HG02885 (cell line): ENCODE data around the gene CACNG4.

ENCODE experiments used
- ATAC-seq: cut with Tn5 transposase; IDR thresholded peaks from one replicate; pipeline ENCODE4 v1.9.1; 2021; ENCODE audit warnings: mild to moderate bottlenecking; ENCODE audit not compliant: unreplicated experiment, poor library complexity

CACNG4 gene

DNA sequence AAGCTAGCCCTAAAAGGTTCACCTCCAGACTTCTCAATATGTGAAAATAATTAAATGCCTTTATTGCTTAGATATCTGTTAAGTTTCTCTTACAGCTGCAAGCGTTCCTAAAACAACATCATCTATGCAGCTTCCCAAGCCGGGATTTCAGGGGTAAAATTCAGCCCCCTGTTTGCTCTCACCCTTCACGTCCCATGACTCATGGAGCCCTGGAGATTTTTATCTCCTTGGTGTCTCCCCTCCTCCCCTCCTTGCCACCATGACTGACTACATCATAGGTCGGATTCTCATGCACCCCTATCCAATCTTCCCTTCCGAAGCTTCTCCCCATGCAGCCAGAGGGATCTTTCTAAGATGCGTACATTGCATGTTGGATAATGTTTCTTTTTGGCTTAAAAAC lies 21.0 kb upstream of the CACNG4 start:
- ATAC-seq = no peak

DNA sequence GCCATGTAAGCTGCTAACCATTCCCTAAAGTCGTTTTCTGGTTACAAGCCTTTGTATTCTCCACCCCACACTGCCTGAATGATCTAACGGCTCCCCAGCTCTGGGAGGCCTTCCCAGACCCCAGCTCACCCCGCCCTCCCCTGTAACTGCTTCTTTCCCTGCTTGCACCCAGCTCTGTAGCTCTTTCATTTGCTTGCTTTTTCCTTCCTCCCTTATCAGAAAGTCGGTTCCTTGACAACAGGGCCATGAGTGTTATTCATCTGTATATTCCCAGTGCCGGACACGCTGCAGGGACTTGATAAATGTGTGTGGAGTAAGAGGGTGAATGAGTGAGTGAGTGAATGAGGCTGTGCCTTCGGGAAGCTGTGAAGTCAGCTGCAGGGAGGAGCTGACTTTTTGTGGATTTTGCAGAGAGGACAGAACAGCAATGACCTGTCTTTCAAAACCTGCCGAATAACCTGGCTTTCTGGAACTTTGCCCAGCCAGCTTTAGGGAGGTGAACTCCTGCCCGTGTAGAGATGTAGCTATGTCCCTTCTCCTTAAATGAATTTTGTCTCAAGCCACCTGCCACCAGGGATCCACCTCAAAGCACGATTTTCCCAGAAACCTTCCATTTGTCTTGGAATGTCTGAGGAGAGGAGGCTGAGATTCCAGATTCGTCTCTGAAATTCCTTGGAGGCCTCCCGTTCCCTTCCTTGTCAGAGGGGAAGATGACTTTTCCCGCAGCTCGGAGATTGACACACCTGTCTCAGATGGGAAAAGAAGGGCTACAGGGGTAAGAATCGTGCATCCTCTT lies 20.0 kb upstream of the CACNG4 start:
- ATAC-seq = no peak

DNA sequence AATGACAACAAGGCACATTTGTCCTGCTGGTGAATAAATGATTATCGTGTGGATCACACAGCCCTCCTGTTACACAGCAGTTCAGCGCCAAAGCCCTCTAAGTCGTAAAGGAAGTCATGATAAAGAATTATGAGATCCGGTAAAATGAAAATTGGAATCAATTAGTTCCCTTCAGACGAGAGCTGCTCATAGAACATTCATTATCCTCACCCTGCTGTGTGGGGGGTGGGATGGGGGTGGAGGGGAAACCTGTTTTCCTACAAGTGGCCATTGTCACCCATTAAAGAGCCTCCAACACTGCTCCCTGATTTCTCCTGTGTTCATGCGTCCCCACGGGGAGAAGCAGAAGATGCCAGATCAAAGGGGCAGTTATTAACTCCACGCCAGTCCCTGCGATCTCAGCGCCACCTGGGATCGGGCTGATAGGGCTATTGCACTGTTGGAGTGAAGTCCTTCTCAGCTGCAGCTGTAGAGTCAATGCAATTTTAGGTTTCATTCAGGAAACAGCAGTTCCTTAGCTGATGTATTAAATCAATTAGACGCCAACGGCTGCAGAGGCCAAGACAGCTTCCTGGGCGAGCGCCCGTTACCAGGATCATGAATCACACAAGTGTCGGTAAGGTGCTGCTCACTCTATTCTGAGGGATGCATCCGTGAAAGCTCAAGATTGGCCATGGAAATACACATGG lies 19.2 kb upstream of the CACNG4 start:
- ATAC-seq = no peak

DNA sequence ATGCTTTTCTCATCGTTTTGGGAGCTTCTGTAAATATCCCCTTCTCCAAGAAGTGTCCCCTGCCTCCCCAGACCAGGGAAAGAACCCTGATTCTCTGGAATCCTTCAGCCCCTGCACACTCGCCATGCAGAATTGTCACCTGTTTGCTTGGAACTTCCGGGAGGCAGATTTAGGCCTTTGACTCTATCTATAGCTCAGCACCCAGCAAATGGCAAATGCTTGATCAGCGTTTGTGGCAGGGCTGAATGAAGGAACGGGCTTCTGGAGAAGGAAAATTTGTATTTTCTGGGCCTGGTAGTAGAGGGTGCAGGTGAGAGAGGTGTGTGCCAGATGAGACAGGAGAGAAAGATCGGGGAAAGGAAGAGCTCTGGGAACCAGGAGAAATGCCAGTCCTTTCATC lies 18.3 kb upstream of the CACNG4 start:
- no peak for ATAC-seq

DNA sequence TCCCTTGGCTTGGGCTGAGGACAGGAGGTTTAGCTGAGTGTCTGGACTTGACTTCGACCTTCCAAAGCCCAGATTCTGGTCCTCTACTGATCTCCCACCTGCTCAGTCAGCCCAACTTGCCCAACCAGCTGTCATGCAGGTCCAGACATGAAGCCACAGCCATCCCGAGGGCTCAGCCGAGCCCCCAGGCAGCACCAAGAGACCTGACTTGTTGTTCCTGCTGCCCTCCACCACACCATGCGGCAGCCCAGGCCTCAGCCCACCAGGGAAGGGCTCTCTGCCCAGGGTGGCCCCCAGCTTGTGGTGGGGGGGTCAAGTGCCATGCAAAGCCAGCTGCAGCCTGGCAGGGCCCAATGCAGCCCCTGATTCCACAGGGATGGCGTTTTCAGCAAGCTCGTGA lies 17.2 kb upstream of the CACNG4 start:
- ATAC-seq = no peak

DNA sequence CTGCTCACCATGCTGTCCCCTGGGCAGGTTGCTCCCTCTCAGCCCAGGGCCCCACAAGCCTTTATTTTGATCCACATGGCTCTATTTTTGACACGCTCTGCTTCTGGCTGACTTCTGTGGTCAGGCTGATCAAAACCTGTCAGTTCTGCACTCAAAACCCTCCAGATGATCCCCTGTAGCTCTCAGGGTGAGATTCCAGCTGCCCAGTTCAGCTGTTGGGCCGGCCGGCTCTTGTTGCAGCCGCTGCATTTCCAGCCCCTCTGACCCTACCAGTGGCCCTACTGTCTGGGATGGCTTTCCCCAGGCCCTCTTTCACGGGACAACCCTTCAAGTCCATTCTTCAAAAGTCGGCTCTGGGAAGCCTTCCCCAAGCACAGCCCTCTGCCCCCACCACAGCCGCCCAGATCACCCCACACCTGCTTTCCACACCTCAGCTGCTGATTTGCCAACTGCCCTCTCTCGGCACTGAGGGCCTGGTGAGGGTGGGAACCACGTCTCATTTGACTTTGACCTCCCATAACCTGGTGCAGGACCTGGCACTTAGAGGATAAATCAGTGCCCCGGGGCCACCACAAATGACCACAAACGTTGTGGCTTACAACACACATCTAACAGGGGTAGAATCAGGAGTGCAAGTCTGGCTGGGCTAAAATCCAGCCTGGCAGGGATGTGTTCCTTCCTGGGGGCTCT lies 16.3 kb upstream of the CACNG4 start:
- no peak for ATAC-seq

DNA sequence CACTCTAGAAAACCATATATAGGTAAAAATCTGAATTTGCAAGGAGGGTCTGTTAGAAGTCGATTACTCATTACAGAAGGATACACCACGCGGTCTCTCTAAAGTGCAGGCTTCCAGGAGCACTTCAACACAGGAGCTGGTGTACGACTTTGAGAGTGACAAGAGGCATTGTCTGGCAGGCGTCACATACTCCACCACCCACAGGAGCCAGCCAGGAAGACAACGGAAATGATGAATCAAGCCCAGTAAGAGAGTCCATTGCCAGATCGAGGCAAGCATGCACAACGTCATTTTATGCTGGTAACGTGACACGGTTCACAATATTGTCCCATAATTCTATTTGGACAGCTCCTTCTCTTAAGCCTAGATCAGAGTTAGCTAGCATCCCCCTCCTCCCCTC lies 15.0 kb upstream of the CACNG4 start:
- ATAC-seq = no peak

DNA sequence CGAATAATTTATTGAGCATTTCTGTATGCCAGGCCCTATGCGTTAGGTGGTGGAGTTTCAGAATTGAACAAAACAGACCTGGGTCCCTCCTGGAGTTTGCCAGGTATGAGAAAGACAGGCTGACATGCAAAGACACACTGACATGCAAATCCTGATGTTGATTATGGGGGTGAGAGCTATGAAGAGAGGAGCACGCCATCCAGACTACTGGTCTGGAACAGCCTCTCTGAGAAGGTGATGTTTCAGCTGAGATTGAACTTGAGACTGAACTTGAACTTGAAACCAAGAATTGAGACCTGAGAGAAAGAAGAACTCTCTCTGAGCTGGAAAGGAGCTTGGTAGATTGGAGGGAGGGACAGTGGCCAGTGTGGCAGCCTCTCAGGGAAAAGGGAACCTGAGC lies 14.2 kb upstream of the CACNG4 start:
- no peak for ATAC-seq

DNA sequence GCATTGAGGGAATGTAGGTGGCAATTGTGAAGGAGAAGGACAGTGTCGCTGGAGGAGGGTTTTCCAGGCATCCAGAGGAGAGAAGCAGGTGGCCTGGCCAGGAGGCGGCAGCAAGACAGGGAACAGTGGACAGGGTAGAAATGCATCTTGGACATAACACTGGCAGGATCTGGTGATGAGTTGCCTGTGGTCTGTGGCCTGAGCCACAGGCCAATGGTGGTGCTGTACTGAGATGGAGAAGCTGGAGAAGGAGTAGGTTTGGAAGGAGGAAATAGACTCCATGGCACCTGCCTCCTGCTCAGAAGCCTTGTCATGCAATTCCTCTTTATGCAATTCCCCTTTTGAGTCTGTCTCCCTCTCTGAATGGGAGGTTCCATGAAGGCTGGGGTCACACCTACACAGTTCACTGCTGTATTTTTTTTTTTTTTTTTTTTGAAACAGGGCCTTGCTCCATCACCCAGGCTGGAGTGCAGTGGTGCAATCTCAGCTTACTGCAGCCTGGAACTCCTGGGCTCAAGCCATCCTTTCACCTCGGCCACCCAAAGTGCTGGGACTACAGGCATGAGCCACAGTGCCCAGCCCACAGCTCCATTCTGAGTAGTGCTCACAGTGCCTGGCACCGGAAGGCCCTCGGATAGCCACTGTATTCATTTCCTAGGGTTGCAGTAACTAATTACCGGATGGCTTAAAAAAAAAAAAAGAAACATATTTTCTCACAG lies 13.5 kb upstream of the CACNG4 start:
- no peak for ATAC-seq

DNA sequence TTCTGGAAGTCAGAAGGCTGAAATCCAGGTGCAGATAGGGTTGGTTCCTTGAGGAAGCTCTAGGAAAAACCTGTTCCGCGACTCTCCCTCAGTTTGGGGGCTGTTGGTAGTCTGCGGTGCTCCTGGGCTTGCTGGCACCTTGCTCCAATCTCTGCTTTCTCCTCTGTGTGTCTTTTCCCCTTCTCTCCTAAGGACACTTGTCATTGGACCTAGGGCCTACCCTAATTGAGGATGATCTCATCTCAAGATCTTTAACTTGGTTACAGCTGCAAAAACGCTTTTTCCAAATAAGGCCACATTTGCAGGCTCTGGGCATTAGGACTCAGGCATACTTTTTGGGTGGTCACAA lies 12.9 kb upstream of the CACNG4 start:
- no peak for ATAC-seq

DNA sequence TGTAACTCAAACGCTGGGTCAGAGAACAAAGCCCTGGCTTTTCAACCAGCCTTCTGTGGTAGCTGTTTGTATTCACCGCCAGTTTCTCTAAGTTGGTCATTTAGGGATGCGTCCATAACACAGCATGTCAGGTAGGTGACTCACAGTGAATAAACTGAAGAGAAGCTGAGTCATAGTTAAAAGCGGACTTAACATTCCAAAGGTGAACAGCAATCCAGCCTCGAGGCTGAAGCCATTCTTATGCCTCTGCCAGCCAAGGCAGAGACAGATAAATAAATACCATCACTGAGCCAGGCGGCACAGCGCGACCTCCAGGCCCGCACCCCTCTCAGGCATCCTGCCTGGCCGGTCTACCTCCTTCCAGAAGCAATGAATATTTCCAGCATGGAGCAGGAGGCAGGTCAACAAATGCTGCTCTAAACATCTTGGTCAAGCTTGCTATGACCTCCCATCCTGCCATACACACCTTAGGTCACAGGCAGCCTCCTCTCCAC lies 12.4 kb upstream of the CACNG4 start:
- ATAC-seq = no peak

DNA sequence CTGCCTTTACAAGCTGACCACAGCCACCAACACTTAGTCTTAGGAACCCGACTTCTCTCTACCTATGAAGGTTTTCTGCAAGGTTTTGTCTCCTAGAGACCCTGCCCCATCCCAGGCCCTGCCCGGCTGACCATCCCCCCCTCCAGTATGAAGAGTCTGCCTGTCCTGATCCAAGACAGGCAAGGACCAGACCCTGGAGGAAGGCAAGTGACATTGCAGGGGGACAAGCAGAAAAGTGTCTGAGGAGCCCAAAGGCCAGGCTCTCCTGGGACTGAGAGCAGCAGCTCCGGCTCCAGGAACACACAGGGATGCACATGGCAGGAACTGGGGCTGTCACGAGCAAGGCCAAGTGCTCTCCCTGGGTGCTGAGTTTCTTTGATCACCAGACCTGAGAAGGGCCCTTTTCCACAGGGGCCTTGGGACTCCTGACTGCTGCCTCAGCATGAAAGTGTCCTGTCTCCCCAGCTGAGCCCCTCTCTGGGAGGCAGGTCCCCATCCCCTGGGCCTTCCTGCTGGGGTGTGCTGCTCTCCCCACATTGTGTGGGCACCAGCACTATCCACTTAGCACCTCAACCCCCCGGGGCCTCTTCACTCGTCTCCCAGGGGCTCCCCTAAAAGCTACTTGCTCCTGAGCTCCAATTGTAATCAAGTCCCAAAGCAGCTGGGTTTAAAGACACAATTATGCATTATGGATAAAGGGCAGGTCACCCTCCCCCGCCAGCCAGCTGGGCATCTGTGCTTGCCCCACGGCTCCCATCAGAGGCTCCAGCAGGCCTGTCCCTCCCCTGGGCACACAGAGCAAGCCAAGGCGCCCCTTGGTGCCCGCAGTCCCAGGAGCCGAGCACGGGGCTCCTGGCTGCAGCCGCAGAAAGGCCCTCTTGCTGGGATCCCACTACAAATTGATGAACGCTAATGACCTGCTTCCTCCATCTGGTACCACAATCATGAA lies 11.6 kb upstream of the CACNG4 start:
- ATAC-seq = no peak

DNA sequence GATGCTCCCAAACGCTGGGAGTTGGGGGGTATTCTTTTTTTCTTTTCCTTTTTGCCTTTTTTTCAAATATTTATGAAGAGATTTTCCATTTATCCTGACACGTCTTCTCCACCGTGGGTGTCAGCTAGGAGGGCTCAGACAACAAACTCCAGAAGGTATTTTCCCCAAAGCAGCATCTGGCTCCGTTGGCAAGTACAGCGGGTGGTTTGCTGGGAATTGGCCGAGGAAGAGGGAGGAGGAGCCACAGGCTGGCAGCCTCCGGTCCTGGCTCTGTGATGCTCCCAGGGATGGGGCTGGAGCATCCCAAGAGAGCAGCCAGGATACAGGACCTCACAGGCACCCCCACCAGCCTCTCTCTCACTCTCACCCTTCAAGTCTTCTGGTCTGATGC lies 10.9 kb upstream of the CACNG4 start:
- no peak for ATAC-seq

DNA sequence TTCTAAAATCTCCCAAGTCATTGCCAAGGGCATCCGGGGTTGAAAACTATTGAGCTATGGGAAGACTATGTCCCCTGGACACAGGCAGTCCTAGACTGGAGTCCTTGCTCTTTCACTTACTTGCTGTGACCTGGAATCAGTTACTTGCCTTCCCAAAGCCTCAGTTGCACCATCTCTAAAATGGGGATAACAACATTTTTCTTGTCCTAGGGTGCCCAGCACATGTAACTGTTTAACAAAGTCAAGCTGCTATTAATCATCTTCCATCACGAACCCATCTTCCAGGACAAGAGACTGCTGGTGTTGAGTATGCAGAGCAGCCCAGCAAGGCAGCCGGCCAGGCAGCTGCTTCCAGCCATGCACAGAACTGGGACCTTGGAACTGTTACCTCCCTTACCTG lies 9.9 kb upstream of the CACNG4 start:
- ATAC-seq = no peak

DNA sequence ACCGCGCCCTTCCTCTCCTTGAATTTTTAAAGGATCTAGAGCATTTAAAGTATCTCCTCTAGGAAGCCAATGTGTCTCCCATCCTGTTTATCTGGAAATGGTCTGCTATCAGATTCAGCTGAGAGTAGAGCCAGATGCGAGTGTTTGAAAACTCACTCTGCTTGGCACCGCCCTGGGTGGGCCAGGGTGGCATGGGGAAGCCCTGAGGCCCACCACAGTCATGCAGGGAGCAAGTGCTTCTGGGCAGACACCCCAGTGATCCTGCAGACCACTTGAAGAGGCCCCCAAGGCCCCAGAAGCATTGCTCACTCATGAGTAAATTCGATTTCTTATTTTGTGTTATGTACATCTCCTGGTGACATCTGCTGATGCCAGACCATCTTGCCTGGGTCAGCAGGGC lies 8.7 kb upstream of the CACNG4 start:
- no peak for ATAC-seq

DNA sequence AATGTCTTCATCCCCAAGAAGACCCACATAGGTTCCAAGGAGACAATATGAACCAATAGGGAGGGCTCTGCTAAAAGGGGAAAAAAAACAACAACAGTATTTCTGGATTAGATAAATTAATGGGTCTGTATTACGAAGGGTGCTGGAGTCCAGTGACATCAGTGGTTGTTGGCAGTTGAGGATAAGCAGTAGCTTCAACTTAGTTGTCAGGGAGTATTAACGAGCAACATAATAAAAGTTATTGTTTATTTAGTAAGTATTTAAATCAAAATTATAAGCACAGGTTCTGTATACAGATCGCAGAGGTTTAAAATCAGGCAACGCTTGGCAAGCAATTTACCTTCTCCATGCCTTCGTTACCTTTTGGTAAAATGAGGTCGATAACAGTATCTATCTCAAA lies 7.6 kb upstream of the CACNG4 start:
- ATAC-seq = no peak

DNA sequence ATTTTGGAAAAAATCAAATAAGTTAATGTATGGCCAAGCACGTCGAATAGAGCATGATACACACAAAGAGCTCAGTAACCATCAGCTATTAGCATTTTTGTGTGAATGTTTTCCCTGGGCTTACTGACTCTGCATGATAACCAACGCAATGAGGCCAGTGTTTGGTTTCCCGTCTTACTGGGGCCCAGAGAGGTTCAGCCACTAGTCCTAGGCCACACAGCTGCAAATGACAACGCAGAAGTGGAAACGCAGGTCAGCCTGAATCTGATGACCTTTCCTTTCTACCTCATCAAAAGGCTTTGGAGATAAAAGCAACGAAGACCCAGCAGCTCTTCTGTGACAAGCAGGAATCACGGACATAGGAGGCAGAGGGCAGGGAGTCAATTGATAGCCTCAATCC lies 7.2 kb upstream of the CACNG4 start:
- ATAC-seq = no peak

DNA sequence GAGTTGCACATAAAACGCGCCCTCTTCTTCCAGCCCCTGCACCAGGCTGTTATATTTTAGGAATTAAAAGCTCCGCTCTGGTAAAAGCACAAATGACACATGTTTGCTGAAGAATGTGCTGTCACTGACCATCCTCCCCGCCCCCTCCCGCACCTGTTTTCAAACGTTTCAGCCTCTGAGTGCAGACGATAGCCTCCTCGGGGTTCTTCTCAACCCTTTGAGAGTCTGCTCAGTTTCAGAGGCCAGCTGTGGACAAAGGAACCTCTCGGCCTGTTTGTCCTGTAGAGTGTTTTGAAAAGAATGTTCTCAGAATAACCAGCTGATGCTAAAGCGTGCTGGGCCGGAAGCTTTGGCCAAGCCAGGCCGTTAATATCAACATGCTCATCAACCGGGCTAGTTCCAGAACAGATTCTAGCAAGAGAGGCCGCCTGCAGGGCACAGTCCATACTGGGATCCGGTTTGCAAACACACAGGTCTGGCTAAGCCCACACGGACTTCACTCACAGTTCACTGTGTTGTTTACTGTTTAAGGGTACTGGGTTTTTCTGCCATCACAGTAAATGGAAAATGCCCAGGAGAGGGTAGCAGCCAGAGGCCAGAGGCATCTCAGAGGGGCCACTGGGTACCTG lies 6.4 kb upstream of the CACNG4 start:
- ATAC-seq = no peak

DNA sequence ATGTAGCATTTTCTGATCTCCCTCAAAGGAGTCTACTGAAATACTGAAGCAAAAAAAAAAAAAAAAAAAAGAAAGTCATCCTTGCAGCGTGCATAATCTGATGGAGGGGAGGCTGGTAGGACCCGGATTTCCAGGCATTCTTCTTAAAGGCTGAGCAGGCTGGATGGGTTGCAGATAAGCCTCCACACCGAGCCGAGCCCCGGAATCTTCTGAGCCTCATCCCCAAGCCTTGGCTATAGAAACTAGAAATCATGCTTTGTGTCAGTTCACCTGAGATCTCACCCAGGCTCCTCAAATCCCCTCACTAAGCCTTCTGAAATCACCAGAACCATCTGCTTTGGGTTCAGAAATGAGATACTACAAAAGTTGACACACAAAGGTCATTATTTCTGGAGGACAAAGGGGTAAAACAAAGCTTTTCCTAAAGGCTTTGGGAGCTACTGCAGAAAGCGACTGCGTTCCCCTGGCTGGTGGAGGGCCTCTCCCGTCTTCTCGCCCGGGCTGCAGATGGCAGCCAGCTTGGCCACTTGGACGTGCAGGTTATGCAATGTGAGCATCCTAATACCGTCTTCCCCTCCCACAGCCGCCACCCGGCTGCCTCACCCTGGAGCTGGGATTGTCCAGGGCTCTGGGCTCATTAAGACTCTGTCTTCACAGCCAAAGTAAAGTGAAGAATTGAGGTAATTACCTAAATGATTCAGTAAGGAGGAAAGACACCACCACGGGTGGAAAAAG lies 4.7 kb upstream of the CACNG4 start:
- ATAC-seq = no peak
